Fibroblast of skin of right biceps (primary cell): ENCODE results near the gene TEX264.
"Not testable (repeated sequence)": the region's sequence is repeated elsewhere in the genome, so short reads cannot be mapped to it uniquely, and the experiment has no call there.

Experiments
- DNase-seq: peaks from one replicate; pipeline ENCODE4 v3.0.0-alpha.2; 2013

Gene TEX264

GRCh38 chr3:51718547-51719409 is 47.7 kb downstream of the TEX264 start:
- peak; percentile 19 for DNase-seq

GRCh38 chr3:51719410-51720025 is 48.5 kb downstream of the TEX264 start:
- no peak for DNase-seq

GRCh38 chr3:51720292-51721061 is 49.4 kb downstream of the TEX264 start:
- DNase-seq, result no peak

GRCh38 chr3:51721062-51721745 is 50.2 kb downstream of the TEX264 start:
- DNase-seq, result no peak

GRCh38 chr3:51722362-51722761 is 51.3 kb downstream of the TEX264 start:
- no peak for DNase-seq

- DNase-seq, result no peak
These were observed 56.4 kb downstream of the TEX264 start for GRCh38 chr3:51727500-51727899.

GRCh38 chr3:51729042-51729633 is 58.1 kb downstream of the TEX264 start:
- DNase-seq, result no peak

- DNase-seq, result no peak
These were observed 63.0 kb downstream of the TEX264 start for GRCh38 chr3:51733859-51734571.

- DNase-seq, result no peak
These were observed 63.5 kb downstream of the TEX264 start for GRCh38 chr3:51734572-51734907.

GRCh38 chr3:51735039-51735438 is 64.0 kb downstream of the TEX264 start:
- DNase-seq, result no peak

GRCh38 chr3:51735950-51736349 is 64.9 kb downstream of the TEX264 start:
- DNase-seq, result no peak

GRCh38 chr3:51739110-51739509 is 68.1 kb downstream of the TEX264 start:
- no peak for DNase-seq

GRCh38 chr3:51742320-51742719 is 71.3 kb downstream of the TEX264 start:
- DNase-seq, result not testable (repeated sequence)

GRCh38 chr3:51742978-51743377 is 71.9 kb downstream of the TEX264 start:
- DNase-seq, result not testable (repeated sequence)

- no peak for DNase-seq
These were observed 76.8 kb downstream of the TEX264 start for GRCh38 chr3:51747840-51748239.

GRCh38 chr3:51748327-51748726 is 77.3 kb downstream of the TEX264 start:
- DNase-seq, result no peak

- DNase-seq, result no peak
These were observed 79.8 kb downstream of the TEX264 start for GRCh38 chr3:51750878-51751277.

GRCh38 chr3:51751287-51751686 is 80.2 kb downstream of the TEX264 start:
- no peak for DNase-seq
